GM20000 (cell line): ENCODE data around the gene ITPR2.

Experiments used
- DNase-seq: peaks from one replicate; pipeline ENCODE4 v3.0.0; 2012; ENCODE audit warnings: low spot score
- TF ChIP-seq, protein P1 (sequence below): IDR thresholded peaks from 2 replicates; pipeline ENCODE4 v1.5.1; 2012; ENCODE audit warnings: mild to moderate bottlenecking, control low read depth; ENCODE audit errors: extremely low read depth, missing control alignments

ITPR2 gene

DNA sequence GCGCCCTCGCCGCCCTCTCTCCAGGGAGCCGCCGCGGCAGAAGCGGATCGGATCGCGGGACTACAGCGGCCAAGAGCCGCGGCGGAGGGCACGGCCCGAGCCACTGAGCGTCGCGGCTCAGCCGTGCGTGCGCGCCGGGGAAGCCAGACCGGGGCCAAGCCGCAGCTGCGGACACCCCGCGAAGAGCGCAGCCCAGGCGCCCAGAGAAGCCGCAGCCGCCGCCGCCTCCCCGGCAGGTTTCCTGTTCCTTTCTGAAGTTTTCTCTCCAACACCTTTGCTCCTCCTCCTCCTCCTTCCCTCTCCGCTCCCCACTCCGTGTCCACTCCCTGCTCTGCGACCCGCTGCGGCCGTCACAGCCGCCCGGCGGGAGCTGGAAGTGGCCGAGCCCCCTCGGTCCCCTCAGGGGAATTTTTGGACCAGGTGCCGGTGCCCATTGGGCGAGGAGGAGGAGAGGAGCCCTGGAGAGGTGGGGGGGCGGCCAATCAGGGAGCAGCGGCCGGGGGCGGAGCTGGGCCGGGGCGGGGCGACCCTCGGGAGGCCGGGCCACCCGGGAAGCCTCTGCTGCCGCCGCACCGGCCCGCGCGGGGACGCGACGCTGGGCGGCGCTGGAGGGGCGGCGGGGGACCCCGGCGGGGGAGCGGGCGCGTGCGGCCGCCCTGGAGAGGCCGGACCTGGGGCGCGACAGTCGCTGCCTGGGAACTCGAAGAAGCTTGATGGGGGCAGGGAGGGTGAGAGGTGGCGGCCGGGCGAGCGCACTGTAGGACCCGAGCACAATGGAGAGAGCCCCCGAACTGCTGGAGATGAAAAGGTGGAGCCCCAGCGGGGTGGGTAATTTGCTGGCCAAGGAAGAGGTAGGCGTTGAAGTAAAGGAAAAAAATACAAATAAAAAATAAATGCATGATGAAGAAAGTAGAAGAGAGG lies at the start of gene ITPR2:
TSS of gene ITPR2 (minus strand) at position 373 of the 921 bp plus-strand sequence. CDS start 413 bp downstream, outside the sequence.
- peak; percentile 100 for DNase-seq

DNA sequence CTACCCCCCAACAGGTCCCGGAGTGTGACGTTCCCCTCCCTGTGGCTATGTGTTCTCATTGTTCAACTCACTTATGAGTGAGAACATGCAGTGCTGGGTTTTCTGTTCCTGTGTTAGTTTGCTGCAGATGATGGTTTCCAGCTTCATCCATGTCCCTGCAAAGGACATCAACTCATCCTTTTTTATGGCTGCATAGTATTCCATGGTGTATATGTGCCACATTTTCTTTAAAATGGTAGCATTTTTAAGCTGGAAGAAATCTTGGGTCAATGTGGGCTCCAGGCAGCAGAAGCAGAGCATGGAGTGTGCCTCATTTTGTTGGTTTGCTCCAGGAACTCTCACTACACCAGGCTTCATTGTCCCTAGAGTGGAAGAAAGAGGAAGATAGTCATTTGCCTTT lies 47.6 kb upstream of the ITPR2 start:
- TF ChIP-seq, protein P1, sequence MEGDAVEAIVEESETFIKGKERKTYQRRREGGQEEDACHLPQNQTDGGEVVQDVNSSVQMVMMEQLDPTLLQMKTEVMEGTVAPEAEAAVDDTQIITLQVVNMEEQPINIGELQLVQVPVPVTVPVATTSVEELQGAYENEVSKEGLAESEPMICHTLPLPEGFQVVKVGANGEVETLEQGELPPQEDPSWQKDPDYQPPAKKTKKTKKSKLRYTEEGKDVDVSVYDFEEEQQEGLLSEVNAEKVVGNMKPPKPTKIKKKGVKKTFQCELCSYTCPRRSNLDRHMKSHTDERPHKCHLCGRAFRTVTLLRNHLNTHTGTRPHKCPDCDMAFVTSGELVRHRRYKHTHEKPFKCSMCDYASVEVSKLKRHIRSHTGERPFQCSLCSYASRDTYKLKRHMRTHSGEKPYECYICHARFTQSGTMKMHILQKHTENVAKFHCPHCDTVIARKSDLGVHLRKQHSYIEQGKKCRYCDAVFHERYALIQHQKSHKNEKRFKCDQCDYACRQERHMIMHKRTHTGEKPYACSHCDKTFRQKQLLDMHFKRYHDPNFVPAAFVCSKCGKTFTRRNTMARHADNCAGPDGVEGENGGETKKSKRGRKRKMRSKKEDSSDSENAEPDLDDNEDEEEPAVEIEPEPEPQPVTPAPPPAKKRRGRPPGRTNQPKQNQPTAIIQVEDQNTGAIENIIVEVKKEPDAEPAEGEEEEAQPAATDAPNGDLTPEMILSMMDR = no peak
- DNase-seq = no peak

More for the DNA sequence above, at the start of gene ITPR2:
- TF ChIP-seq, protein P1 = peak; percentile 45

DNA sequence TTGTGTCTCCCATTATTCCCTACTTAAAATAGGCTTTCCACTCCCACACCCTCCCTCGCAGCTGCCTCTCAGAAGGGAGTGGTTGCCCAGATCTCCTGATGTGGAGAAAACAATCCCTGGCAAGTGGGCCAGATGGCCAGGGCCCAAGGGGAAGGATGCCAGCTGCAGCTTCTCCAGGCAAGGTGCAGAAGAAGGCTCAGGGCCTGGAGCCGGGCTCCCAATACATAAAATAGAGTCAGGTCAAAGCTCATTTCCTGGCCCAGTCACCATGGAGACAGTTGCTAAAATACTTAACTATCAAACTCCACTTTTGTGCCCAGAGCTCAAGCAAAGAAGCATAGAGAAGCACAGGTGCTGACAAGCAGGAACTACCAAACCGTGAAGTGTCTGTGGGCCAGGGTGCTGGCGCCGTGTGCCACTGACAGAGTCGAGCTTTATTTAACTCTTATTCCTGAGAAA lies 45.7 kb upstream of the ITPR2 start:
- peak; percentile 39 for DNase-seq
- TF ChIP-seq, protein P1 = no peak

DNA sequence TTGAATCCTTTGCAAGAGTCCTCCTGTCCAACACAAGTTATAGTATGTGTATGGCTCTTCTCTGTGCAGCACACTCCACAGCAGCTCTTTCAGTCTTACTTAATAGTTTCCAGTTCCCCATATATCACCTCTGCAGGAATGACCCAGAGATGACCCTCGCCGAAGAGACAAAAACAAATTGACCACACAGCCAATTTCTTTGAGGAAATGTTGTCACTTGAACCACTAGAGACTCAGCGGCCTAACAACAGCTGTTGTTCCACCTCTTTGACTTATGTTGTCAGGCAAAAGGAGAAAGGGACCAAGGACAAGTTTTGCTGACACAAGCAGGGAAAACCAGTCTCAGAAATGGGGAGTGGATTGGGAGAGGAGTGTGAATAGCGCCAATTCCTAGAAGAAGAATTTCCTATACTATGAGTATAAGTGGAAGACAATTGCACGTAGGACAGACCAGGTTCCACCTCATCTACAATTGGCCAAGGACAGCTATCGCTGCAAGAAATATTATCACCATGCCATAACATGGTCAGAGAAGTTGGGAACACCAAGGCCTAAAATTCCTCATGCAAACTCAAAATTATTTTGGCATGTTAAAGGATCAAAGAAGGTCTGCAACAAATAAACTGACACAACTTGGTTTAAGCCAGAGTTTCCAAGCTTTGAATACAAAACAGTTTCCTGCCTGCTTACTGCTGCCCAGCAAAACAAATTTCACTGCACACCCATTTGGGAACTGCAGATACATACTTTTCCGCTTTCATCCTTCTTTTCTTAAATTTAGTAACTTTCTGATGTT lies 41.7 kb upstream of the ITPR2 start:
- TF ChIP-seq, protein P1 = no peak
- peak; percentile 58 for DNase-seq

DNA sequence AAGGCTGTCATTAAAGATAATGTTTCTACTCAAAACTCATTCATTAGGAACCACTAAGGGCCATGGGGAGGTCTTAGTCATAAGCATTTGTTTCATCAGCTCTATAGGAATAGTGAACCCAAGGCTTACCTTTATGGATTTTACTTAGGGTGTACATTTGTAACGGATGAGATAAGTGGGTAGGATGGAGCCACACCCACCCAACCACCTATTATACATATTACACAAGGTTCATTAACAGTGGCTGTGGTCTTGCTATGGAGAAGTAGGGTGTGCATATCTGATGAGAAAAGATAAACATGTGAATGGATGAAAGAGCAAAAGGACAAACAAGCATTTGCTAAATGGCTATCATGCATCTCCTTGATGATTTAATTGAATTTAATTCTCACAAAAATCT lies 39.6 kb upstream of the ITPR2 start:
- TF ChIP-seq, protein P1 = no peak
- DNase-seq = no peak

DNA sequence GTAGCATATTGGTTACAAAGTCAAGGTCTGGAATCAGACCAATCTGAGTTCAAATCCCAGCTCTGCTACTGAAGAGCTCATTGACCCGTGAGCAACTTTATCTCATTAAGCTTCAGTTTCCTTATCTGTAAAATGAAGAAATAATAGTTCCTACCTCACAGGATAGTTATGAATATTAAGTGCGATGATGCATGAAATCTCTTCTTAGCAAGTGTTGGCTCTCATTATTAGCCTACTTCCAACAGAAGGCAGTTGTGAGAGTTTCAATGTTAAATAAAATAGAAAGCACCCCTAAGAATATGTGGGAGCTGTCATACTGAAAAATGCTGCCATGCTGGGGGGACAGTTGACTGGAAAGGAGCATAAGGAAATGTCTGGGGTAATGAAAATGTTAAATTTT lies 39.0 kb upstream of the ITPR2 start:
- TF ChIP-seq, protein P1 = no peak
- no peak for DNase-seq
